HepG2 (cell line): Measurements from ENCODE around the gene PTPN18. TPM values are rescaled to one million over a fixed set of nuclear protein-coding genes. Genes with fewer than 3 reads are reported as not detected.

Experiments used
- BRCA1 ChIP-seq: sonication (generic); formaldehyde crosslinking; IDR thresholded peaks from 2 replicates; pipeline ENCODE4 v1.4.0; 2020; ENCODE audit warnings: missing genetic modification reagents
- KDM4B ChIP-seq: sonication (generic); formaldehyde crosslinking; IDR thresholded peaks from 2 replicates; pipeline ENCODE4 v1.4.0; 2020; ENCODE audit warnings: missing genetic modification reagents
- PRDM4 ChIP-seq: sonication (generic); formaldehyde crosslinking; IDR thresholded peaks from 2 replicates; pipeline ENCODE4 v1.9.0; 2021; ENCODE audit warnings: missing genetic modification reagents, borderline replicate concordance
- RFX3 ChIP-seq: IDR thresholded peaks from 2 replicates; pipeline ENCODE4 v1.6.1; 2016; ENCODE audit warnings: missing biosample characterization, missing genetic modification reagents
- XBP1 ChIP-seq: sonication (generic); formaldehyde crosslinking; IDR thresholded peaks from 2 replicates; pipeline ENCODE4 v1.5.0; 2020; ENCODE audit warnings: missing genetic modification reagents
- ZBTB1 ChIP-seq: sonication (generic); formaldehyde crosslinking; IDR thresholded peaks from 2 replicates; pipeline ENCODE4 v1.4.0; 2020; ENCODE audit warnings: missing genetic modification reagents, borderline replicate concordance
- ZKSCAN8 ChIP-seq: IDR thresholded peaks from 2 replicates; pipeline ENCODE4 v1.6.1; 2016; ENCODE audit warnings: borderline replicate concordance, missing genetic modification reagents, missing compliant biosample characterization
- ZMYM3 ChIP-seq: sonication (generic); formaldehyde crosslinking; IDR thresholded peaks from 2 replicates; pipeline ENCODE4 v1.5.1; 2020; ENCODE audit warnings: mild to moderate bottlenecking, missing genetic modification reagents
- ZNF83 ChIP-seq: sonication (generic); formaldehyde crosslinking; IDR thresholded peaks from 2 replicates; pipeline ENCODE4 v1.4.0; 2020; ENCODE audit warnings: missing genetic modification reagents, mild to moderate bottlenecking, borderline replicate concordance
- ZSCAN30 ChIP-seq: sonication (generic); formaldehyde crosslinking; IDR thresholded peaks from 2 replicates; pipeline ENCODE4 v1.5.0; 2020; ENCODE audit warnings: mild to moderate bottlenecking, missing genetic modification reagents
- polyA plus RNA-seq, 8 experiments: library from polyadenylated mRNA; depleted of rRNA in 3 of 8; stranded (reverse) in 7 of 8; unstranded in 1 of 8; fragments of >200 nt; fragmentation: Illumina TruSeq in 4 of 8; extraction: Trizol in 4 of 8; gene quantifications; 2 replicates each; pipeline versions ENCODE4 v1.2.1 to v1.2.3, GENCODE V29; 2011 to 2016; ENCODE audit warnings: low read depth in 4 of 8, missing spikeins in 1 of 8, mixed read lengths in 1 of 8; ENCODE audit not compliant: insufficient read depth in 1 of 8
- total RNA-seq, 5 experiments: library from RNA; depleted of rRNA; stranded (reverse); fragments of >200 nt; fragmentation: Illumina TruSeq; extraction: Trizol; gene quantifications; 2 replicates each; pipeline ENCODE4 v1.2.3, GENCODE V29; 2016; ENCODE audit warnings: low read depth in 1 of 5
- TF ChIP-seq, protein P1 (sequence below), 2 experiments: fragments of 450-650 bp in 1 of 2; sonication (generic) in 1 of 2; formaldehyde crosslinking in 1 of 2; IDR thresholded peaks; 2 replicates each; pipeline versions ENCODE4 v1.6.1 to v1.8.0; 2016 to 2022; ENCODE audit warnings: antibody characterized with exemption in 1 of 2, mild to moderate bottlenecking in 1 of 2, missing genetic modification reagents in 1 of 2
- TF ChIP-seq, protein P2 (sequence below): sonication (generic); formaldehyde crosslinking; IDR thresholded peaks from 2 replicates; pipeline ENCODE4 v1.4.0; 2020; ENCODE audit warnings: low read depth, missing genetic modification reagents

Gene PTPN18
- total and polyA plus RNA-seq, 2 of the 13 experiments (the other 11 are each of a cell fraction or from before 2014, with no cell fraction given), result 14.8 to 39.6 TPM

DNA sequence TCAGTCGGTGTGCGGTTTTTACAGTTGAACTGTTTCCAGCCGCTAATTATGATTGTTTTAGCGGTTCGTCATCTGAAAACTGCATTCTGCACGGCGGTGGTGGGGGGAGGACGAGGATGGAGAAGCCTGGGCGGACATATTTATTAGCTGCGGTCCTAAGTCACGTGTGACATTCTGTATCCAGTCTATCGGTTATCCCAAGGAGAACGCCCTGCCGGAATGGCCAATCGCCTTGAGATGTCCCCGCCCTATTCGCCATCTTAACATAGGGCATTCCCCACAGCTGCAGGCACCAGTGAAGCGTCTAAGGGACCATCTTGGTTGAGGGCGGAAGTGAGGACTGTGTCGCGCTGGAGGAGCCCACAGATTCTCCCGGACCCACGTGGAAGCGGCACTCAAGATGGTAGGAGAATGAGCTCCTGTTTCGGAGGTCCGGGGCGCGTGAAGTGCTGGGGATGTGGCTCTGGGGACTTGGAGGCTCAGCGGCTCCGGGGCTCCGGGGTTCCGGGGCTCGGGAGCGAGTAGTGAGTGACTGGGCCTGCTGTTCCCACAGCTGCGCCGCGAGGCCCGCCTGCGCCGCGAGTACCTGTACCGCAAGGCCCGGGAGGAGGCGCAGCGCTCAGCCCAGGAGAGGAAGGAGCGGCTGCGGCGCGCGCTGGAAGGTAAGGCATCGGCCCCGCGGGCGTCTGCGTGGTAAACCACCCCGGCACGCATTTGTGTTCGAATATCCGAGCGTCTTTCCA, 13.2 kb upstream of the PTPN18 start, which contains the start of gene IMP4 (continued):
- TF ChIP-seq, protein P1, sequence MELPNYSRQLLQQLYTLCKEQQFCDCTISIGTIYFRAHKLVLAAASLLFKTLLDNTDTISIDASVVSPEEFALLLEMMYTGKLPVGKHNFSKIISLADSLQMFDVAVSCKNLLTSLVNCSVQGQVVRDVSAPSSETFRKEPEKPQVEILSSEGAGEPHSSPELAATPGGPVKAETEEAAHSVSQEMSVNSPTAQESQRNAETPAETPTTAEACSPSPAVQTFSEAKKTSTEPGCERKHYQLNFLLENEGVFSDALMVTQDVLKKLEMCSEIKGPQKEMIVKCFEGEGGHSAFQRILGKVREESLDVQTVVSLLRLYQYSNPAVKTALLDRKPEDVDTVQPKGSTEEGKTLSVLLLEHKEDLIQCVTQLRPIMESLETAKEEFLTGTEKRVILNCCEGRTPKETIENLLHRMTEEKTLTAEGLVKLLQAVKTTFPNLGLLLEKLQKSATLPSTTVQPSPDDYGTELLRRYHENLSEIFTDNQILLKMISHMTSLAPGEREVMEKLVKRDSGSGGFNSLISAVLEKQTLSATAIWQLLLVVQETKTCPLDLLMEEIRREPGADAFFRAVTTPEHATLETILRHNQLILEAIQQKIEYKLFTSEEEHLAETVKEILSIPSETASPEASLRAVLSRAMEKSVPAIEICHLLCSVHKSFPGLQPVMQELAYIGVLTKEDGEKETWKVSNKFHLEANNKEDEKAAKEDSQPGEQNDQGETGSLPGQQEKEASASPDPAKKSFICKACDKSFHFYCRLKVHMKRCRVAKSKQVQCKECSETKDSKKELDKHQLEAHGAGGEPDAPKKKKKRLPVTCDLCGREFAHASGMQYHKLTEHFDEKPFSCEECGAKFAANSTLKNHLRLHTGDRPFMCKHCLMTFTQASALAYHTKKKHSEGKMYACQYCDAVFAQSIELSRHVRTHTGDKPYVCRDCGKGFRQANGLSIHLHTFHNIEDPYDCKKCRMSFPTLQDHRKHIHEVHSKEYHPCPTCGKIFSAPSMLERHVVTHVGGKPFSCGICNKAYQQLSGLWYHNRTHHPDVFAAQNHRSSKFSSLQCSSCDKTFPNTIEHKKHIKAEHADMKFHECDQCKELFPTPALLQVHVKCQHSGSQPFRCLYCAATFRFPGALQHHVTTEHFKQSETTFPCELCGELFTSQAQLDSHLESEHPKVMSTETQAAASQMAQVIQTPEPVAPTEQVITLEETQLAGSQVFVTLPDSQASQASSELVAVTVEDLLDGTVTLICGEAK (IDR thresholded peaks at IDR 0.05), result no peak
- TF ChIP-seq, protein P1 (CRISPR knock-in tag; IDR thresholded peaks at IDR 0.05), result peak; percentile 88
- TF ChIP-seq XBP1 (CRISPR knock-in tag) (no peak), ZKSCAN8 (no peak; the same call in 1 of the 2 replicates), PRDM4 (no peak), ZNF83 (0 out of 2 replicates have a peak, but pooled peaks have one; percentile 85), ZBTB1 (no peak), BRCA1 (CRISPR knock-in tag) (no peak), ZMYM3 (peak; percentile 3; the same call in 1 of the 2 replicates), RFX3 (CRISPR knock-in tag) (no peak), ZSCAN30 (CRISPR knock-in tag) (0 out of 2 replicates have a peak, but pooled peaks have one; percentile 69), KDM4B (CRISPR knock-in tag) (peak; percentile 17; the same call in 1 of the 2 replicates)
- TF ChIP-seq, protein P2, sequence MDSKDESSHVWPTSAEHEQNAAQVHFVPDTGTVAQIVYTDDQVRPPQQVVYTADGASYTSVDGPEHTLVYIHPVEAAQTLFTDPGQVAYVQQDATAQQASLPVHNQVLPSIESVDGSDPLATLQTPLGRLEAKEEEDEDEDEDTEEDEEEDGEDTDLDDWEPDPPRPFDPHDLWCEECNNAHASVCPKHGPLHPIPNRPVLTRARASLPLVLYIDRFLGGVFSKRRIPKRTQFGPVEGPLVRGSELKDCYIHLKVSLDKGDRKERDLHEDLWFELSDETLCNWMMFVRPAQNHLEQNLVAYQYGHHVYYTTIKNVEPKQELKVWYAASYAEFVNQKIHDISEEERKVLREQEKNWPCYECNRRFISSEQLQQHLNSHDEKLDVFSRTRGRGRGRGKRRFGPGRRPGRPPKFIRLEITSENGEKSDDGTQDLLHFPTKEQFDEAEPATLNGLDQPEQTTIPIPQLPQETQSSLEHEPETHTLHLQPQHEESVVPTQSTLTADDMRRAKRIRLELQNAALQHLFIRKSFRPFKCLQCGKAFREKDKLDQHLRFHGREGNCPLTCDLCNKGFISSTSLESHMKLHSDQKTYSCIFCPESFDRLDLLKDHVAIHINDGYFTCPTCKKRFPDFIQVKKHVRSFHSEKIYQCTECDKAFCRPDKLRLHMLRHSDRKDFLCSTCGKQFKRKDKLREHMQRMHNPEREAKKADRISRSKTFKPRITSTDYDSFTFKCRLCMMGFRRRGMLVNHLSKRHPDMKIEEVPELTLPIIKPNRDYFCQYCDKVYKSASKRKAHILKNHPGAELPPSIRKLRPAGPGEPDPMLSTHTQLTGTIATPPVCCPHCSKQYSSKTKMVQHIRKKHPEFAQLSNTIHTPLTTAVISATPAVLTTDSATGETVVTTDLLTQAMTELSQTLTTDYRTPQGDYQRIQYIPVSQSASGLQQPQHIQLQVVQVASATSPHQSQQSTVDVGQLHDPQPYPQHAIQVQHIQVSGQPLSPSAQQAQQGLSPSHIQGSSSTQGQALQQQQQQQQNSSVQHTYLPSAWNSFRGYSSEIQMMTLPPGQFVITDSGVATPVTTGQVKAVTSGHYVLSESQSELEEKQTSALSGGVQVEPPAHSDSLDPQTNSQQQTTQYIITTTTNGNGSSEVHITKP (CRISPR knock-in tag), result peak; percentile 27; the same call in 1 of the 2 replicates
